GM12801 (cell line): ENCODE measurements around the gene CDH13.

Experiments used
- TF ChIP-seq, protein P1 (sequence below): IDR thresholded peaks from one replicate; pipeline ENCODE4 v1.5.1; 2011; ENCODE audit warnings: control low read depth; ENCODE audit not compliant: insufficient read length; ENCODE audit errors: extremely low read depth

The CDH13 gene

DNA sequence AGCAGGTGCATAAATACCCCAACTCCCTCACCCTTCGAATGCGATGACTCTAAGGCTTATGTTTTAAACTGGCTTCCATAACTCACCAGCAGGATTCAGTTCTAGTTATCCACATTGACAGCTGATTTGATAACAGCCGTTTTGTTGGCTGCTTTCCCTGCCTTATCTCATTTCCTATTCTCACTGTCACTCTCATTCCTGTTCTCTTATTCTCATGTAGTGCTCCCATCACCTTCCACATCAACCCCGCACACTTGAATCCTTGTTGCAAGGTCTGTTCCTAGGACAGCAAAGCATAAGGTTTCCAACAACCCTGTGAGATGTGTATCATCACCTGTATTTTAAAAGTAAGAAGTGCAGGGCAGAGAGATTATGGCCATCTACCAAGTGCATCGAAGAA lies 344.4 kb downstream of the CDH13 start:
- TF ChIP-seq, protein P1, sequence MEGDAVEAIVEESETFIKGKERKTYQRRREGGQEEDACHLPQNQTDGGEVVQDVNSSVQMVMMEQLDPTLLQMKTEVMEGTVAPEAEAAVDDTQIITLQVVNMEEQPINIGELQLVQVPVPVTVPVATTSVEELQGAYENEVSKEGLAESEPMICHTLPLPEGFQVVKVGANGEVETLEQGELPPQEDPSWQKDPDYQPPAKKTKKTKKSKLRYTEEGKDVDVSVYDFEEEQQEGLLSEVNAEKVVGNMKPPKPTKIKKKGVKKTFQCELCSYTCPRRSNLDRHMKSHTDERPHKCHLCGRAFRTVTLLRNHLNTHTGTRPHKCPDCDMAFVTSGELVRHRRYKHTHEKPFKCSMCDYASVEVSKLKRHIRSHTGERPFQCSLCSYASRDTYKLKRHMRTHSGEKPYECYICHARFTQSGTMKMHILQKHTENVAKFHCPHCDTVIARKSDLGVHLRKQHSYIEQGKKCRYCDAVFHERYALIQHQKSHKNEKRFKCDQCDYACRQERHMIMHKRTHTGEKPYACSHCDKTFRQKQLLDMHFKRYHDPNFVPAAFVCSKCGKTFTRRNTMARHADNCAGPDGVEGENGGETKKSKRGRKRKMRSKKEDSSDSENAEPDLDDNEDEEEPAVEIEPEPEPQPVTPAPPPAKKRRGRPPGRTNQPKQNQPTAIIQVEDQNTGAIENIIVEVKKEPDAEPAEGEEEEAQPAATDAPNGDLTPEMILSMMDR, result no peak

DNA sequence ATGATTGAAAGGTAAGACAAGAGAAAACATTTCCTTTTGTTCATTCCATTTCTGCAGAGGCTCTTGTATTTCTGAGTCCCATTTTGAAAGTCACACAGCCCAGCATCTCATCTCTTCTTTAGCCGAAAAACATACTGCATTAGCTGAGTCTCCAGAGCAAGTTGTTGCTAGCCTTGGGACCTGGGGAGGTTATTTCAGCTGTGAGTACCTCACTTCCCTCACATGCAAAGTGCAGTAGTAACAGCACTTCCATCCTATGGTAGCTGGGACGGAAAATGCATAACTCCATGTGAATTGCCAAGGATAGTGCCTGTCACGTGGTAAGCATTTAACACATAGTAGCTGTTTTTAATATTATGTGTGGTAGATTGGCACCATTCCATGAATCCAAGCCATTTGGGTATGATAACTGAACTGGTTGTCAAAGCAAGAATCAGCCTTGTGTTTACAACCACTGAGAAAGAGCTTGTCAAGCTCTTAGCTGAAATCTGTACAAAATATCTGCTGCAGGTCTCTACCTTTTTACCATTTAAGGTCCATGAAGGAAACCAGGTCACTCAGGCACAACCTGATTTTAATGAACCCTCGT lies 345.7 kb downstream of the CDH13 start:
- TF ChIP-seq, protein P1, result no peak

DNA sequence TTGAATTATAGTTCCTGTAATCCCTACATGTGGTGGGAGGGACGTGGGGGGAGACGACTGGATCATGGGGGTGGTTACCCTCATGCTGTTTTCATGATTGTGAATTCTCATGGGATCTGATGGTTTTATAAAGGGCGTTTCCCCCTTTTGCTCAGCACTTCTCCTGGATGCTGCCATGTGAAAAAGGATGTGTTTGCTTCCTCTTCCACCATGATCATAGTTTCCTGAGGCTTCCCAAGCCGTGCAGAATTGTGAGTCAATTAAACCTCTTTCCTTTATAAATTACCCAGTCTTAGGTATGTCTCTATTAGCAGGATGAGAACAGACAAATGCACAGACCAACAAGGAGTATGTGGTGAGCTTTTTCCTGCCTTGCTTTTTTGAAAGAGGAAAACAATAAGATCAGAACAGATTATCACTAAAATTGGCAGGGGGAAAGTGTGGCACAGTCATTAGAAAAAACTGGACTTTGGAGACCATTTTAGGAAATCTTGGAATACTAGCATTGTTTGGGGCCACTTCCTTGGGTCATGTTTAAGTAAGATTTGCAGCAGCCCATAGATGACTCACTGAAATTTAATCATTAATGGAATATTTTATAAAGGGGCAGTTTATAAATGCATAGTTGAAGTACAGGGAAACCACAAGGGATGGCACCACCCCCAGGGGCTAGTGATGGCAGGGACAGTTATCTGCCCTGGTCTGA lies 352.8 kb downstream of the CDH13 start:
- TF ChIP-seq, protein P1, result no peak

DNA sequence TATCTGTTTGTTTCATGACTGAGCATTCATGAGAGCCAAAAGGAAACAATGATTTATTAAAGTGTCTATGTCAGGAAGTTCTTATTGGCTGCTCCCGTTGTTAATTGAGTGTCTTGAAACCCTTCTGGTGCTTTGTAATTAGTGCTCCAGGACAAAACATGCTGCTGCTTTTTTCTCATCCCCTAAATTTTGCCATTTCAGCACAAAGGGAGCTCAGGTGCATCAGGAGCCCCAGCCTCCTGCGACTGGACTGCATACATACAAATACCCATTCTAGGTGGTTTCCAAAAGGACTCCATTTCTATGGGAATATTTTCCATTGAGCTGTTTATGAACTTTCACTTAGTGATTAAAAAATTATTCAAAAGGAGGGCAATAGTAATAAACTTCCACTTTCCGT lies 354.0 kb downstream of the CDH13 start:
- TF ChIP-seq, protein P1, result no peak

DNA sequence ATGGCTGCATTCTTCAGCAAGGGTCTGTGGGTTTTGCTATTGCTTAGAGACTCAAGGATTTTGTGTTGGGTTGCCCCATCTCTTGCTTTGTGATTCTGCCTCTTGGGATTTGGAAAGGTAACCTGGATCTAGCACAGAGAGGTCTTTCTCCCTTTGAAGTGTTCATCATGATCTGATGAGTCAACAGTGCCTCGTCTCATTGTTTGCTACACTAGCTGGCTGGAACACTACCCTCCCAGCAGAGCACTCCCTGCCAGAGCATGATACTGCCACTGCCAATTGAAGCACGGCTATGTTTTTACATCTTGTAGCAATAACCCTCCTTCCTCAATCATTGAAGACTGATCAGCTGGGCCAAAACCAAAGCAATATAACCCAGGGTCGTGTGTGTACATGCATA lies 361.0 kb downstream of the CDH13 start:
- TF ChIP-seq, protein P1, result no peak

DNA sequence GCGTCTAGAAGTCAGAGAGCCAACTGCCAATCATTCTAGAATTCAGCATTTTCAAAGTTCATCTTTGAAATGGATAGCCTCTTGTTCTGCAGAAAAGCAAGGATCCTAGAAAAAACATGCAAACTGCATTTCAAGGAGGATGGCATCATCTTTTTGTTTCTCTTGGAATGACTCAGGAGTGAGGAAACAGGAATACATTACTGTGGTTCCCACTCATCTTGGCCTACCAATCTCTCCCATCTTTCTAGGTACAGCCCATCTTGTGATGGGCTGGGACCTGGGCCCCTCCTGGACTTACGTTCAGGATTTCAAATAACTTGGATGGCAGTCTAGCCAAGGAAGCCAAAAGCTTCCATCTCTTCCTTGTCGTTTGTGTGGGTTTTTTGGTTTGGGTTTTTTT lies 363.4 kb downstream of the CDH13 start:
- TF ChIP-seq, protein P1, result no peak

DNA sequence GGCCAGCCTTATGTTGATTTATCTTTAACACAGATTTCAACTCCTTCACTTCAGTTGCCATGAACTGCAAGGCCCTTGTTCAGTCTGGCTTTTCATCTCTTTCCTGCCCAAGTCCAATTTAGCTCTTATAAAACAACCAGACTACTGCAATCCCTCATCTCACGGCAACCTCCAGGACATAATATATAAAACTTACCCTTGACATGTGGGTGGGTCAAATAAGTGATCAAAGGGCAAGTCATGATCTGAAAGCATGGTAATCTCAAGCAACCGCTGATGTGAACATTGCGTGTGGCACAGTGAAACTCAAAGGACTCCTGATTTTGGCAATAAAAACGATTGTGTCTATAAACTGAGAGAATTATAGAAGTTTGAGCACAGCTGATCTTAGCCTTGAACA lies 364.6 kb downstream of the CDH13 start:
- TF ChIP-seq, protein P1, result no peak
